Upper lobe of left lung (tissue), 4 donors: Measurements from ENCODE around the gene PIF1.
"Not testable (repeated sequence)": the region's sequence is repeated elsewhere in the genome, so short reads cannot be mapped to it uniquely, and the experiment has no call there.

Experiments used
- EP300 ChIP-seq, 4 donors: sonication (generic); formaldehyde crosslinking; IDR thresholded peaks; one replicate each; pipeline ENCODE4 v1.5.1; 2017; ENCODE audit warnings: antibody characterized with exemption in 4 of 4, control low read depth in 2 of 4
- POLR2A ChIP-seq, 4 donors: fragments of 450-650 bp; IDR thresholded peaks; one replicate each; pipeline ENCODE4 v1.5.1; 2016 to 2017; ENCODE audit warnings: antibody characterized with exemption in 4 of 4, mild to moderate bottlenecking in 2 of 4
- POLR2AphosphoS5 ChIP-seq, 2 donors: sonication (generic); formaldehyde crosslinking; IDR thresholded peaks; one replicate each; pipeline ENCODE4 v1.5.1; 2017; ENCODE audit warnings: antibody characterized with exemption in 2 of 2
- TF ChIP-seq, protein P1 (sequence below), 6 experiments: fragments of 450-650 bp in 4 of 6; fragments of 200-600 bp in 2 of 6; sonication (generic) in 2 of 6; IDR thresholded peaks; one replicate each; pipeline ENCODE4 v1.5.1; 2016 to 2019; ENCODE audit warnings: antibody characterized with exemption in 6 of 6

DNA sequence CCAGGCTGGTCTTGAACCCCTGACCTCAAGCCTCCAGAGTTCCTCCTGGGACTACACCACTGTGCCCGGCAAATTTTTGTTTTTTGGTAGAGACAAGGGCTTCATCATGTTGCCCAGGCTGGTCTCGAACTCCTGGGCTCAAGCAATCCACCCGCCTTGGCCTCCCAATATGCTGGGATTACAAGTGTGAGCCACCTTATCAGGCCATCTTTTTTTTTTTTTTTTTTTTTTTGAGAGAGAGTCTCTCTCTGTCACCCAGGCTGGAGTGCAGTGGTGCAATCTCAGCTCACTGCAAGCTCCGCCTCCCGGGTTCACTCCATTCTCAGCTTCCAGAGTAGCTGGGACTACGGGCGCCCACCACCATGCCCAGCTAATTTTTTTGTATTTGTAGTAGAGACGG is 11.2 kb downstream of the PIF1 start:
- not testable (repeated sequence) for TF ChIP-seq EP300, POLR2AphosphoS5, POLR2A (IDR thresholded peaks at IDR 0.05)
- TF ChIP-seq, protein P1, sequence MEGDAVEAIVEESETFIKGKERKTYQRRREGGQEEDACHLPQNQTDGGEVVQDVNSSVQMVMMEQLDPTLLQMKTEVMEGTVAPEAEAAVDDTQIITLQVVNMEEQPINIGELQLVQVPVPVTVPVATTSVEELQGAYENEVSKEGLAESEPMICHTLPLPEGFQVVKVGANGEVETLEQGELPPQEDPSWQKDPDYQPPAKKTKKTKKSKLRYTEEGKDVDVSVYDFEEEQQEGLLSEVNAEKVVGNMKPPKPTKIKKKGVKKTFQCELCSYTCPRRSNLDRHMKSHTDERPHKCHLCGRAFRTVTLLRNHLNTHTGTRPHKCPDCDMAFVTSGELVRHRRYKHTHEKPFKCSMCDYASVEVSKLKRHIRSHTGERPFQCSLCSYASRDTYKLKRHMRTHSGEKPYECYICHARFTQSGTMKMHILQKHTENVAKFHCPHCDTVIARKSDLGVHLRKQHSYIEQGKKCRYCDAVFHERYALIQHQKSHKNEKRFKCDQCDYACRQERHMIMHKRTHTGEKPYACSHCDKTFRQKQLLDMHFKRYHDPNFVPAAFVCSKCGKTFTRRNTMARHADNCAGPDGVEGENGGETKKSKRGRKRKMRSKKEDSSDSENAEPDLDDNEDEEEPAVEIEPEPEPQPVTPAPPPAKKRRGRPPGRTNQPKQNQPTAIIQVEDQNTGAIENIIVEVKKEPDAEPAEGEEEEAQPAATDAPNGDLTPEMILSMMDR (IDR thresholded peaks at IDR 0.05), result not testable (repeated sequence)
